Measurements from ENCODE around the gene ATG9B.
A peak's percentile ranks its signal among the peaks of the same experiment; 100 is the strongest.
"Not testable (repeated sequence)": the region's sequence is repeated elsewhere in the genome, so short reads cannot be mapped to it uniquely, and the experiment has no call there.

ATG9B gene

DNA sequence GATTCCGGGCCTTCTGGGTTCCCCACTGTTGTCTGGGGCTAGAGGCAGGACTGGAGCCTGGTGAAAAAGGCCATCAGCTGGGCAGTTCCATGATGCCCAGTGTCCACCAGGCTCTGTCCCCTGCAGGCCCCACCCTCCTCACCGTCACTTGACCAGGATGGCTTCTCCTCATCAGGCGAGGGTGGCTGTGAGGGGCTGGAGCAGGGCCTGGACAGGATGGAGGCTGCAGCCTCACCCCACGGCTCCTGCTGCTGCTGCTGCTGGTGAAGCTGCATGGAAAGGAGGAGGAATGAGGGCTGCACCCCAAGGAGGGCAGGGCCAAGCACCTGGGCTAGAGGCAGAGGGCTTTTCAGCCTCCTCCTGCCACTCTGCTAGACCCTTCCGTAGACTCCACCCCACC, 8.3 kb downstream of the ATG9B start:
- no peak for DNase-seq

- no peak for DNase-seq
Measured at GRCh38 chr7:151014950-151015349, 9.3 kb downstream of the ATG9B start.

DNA sequence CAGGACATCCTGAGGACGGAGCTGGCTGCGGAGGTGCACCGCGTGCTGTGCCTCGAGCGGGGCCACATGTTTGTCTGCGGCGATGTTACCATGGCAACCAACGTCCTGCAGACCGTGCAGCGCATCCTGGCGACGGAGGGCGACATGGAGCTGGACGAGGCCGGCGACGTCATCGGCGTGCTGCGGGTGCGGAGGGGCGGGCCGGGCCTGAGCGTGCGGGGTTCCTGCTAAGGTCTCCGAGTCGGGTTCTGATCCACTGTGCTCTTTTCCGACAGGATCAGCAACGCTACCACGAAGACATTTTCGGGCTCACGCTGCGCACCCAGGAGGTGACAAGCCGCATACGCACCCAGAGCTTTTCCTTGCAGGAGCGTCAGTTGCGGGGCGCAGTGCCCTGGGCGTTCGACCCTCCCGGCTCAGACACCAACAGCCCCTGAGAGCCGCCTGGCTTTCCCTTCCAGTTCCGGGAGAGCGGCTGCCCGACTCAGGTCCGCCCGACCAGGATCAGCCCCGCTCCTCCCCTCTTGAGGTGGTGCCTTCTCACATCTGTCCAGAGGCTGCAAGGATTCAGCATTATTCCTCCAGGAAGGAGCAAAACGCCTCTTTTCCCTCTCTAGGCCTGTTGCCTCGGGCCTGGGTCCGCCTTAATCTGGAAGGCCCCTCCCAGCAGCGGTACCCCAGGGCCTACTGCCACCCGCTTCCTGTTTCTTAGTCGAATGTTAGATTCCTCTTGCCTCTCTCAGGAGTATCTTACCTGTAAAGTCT, 10.4 kb downstream of the ATG9B start:
- DNase-seq = peak; percentile 89

DNA sequence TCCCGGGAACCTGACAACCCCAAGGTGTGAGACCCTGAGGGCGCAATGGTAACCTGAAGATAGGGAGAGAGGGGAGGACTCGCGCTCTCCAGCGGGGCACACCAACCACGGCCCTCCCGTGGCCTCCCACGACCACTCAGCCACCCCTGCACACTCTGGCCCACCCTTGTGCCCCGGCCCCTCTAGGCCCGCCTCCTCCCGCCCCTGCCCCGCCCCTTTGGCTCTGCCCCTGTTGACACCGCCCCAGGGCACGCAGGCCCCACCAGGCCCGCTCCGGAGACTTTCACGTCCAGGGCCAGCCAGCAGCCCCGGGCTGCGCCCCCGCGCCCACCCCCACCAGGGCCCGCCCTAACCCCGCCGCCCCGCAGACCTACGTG, 10.9 kb downstream of the ATG9B start:
- DNase-seq = no peak

- peak; percentile 63 for DNase-seq
Measured at GRCh38 chr7:151012911-151013347, 11.4 kb downstream of the ATG9B start.

DNA sequence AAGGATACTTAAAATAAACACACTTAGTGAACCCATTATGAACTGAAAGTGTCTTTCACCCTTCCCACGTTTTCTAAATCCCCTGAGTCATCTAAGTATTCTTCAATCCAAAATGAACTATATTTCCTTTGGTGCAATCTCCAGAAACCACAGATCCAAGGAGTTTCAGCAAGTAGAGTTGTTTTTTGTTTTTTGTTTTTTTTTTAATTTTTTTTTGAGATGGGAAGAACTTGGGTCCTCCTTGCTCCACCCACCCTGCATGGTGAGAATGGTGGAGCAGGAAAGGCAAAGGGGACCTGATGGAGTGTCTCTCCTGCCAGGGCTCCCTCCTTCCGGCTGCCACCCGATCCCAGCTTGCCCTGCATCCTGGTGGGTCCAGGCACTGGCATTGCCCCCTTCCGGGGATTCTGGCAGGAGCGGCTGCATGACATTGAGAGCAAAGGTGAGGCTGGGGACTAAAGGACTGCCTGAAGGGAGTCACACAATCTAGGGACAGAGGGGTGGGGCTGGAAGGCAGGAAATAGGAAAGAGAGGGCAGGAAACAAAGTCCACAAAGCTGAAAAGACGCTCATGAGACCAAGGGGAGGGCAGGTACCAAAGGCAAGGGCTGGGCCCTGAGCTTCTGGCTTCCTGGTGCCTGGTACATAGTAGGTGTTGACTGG, 12.1 kb downstream of the ATG9B start:
- no peak for DNase-seq

DNA sequence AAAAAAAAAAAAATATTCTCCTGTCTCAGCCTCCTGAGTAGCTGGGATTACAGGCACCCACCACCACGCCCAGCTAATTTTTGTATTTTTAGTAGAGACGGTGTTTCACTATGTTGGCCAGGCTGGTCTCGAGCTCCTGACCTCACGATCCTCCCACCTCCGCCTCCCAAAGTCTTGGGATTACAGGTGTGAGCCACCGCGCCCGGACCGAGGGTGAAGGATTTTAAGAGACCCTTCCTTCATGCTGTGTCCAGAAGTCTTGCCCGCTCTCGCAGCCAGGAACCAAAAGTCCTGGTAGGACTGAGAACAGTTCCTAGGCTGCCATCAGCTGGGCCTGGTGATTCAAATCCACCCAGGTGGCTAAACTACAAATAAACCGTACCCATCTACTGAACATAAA, 12.7 kb downstream of the ATG9B start:
- not testable (repeated sequence) for DNase-seq

GRCh38 chr7:151011097-151011409, 13.2 kb downstream of the ATG9B start:
- DNase-seq = no peak

DNA sequence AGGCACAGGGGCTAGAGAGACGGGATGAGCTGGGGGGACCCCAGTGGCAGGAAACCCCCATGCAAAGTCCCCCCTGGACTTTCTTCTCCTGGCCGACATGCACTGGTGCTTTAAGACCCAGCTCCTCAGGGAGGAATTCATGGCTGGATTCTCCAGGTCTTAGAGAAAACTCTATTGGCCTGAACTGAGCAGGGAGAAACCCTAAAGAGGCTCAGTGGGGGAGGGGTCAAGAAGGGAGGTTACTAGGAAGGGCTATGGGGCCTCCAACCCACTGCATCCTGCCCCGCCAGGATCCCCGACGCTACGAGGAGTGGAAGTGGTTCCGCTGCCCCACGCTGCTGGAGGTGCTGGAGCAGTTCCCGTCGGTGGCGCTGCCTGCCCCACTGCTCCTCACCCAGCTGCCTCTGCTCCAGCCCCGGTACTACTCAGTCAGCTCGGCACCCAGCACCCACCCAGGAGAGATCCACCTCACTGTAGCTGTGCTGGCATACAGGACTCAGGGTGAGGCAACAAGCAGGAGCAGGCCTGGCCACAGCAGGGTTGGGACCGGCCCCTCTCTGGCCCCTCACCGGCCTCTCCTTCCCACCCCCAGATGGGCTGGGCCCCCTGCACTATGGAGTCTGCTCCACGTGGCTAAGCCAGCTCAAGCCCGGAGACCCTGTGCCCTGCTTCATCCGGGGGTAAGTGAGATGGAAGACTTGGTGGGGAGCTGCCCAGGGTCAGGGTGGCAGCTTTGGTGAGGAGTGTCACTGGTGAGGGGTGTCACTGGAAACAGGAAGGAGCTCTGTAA, 13.8 kb downstream of the ATG9B start:
- DNase-seq = peak; percentile 51

GRCh38 chr7:151010037-151010306, 14.3 kb downstream of the ATG9B start:
- DNase-seq = peak; percentile 14

DNA sequence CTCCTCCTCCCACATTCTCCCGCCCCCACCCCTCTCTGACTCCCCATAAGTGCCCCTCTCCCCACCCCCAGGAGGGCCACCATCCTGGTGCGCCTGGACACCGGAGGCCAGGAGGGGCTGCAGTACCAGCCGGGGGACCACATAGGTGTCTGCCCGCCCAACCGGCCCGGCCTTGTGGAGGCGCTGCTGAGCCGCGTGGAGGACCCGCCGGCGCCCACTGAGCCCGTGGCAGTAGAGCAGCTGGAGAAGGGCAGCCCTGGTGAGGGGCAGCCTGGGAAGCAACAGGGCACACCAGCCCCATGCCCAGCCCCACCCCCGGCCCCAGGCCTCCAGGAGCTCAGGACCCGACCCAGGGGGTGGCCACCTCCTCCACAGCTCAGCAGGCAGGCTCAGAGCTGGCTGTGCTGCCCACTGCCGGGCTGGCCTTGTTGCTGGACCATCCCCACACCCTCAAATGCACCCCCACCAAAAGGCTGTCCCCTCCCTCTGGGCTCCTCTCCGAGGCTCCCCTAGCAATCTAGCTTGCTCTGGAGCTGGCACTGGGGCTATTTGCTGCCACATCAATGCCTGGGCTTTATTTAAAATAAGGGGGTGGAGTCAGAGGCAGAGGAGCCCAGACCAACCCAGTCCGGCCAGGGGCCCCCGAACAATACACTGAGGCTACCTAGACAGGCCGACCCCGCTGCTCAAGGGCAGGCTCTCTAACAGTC, 14.8 kb downstream of the ATG9B start:
- peak; percentile 67 for DNase-seq

GRCh38 chr7:151008511-151009323, 15.6 kb downstream of the ATG9B start:
- DNase-seq = peak; percentile 61

GRCh38 chr7:151008143-151008510, 16.2 kb downstream of the ATG9B start:
- DNase-seq = peak; percentile 25

DNA sequence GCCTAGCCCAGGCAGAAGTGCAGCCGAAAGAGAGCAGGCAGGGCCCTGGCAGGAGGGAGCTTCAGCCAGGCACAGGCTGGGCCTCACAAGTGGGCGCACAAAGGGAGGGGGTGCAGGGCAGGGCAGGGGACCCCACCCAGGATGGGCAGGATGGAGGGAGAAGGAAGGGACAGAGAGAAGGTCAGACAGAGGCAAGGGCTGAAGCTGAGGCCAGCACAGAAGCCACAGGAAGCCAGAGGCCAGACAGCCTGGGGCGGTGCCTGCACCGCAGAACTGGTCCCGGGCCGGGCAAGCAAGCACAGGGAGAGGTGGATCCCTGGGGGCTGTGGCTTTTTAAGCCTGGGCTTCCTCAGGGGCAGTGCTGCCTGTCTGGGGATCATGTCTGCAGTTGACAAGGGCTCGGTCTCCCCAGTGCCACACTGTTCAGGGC, 16.8 kb downstream of the ATG9B start:
- peak; percentile 74 for DNase-seq

DNA sequence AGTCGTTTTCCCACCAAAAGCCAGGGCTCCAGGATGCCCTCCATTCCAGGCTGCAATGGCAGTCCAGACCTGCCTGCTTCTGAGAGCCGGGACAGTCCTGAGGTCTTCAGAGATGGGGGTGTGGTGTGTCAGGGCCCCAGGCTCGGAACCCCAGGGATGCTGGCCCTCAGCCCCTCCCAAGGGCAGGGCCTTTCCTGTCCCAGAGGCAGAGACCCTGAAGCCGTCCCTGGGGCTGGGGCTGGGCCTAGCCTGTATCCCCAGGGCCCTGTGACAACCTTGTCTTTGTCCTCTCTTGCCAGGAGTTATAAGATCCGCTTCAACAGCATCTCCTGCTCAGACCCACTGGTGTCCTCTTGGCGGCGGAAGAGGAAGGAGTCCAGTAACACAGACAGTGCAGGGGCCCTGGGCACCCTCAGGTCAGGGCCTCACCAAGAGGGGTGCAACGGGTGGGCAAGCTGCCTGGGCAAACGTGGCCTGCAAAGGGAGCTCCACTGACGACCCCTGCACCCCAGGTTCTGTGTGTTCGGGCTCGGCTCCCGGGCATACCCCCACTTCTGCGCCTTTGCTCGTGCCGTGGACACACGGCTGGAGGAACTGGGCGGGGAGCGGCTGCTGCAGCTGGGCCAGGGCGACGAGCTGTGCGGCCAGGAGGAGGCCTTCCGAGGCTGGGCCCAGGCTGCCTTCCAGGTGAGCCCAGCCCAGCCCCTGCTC, 17.5 kb downstream of the ATG9B start:
- peak; percentile 16 for DNase-seq

DNA sequence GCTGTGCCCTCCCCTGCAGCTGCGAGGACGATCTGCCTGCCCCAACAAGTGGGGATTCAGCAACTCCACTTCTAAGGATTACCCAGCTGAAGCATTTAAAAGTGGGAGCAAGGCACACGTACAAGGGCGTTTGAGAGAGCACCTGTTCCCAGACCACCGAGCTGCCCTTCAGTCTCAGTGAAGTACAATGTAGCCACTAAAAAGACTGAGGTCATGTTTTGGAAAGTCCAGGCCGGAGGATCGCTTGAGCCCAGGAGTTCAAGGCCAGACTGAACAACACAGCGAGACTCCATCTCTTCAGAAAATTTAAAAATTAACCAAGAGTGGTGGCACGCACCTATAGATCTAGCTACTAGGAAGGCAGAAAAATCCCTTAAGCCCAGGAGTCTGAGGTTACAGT, 18.7 kb downstream of the ATG9B start:
- no peak for DNase-seq

- DNase-seq = no peak
Measured at GRCh38 chr7:151003572-151003971, 20.7 kb downstream of the ATG9B start.

GRCh38 chr7:151001546-151001945, 22.7 kb downstream of the ATG9B start:
- peak; percentile 16 for DNase-seq

- DNase-seq = no peak
Measured at GRCh38 chr7:151000897-151001495, 23.3 kb downstream of the ATG9B start.

- no peak for DNase-seq
Measured at GRCh38 chr7:150999497-151000230, 24.6 kb downstream of the ATG9B start.

DNA sequence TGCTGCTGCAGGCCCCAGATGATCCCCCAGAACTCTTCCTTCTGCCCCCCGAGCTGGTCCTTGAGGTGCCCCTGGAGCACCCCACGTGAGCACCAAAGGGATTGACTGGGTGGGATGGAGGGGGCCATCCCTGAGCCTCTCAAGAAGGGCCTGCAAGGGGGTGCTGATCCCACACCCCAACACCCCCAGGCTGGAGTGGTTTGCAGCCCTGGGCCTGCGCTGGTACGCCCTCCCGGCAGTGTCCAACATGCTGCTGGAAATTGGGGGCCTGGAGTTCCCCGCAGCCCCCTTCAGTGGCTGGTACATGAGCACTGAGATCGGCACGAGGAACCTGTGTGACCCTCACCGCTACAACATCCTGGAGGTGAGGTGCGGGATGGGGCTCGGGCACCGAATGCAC, 25.3 kb downstream of the ATG9B start:
- DNase-seq = no peak
